Measurements from ENCODE around the gene LRRC58.

GRCh38 chr3:120289636-120290035 is 59.5 kb downstream of the LRRC58 start:
- TF ChIP-seq CTCF (IDR thresholded peaks at IDR 0.05; ENCODE audit: extremely low read depth in 1 of 2, insufficient read depth in 1 of 2, low read depth in 1 of 2, low read length in 2 of 2) (no peak), MAX (IDR thresholded peaks at IDR 0.05; ENCODE audit: insufficient read depth, insufficient read length) (no peak), POLR2A (IDR thresholded peaks at IDR 0.05; ENCODE audit: low read depth, low read length) (no peak), POLR2AphosphoS5 (IDR thresholded peaks at IDR 0.05; ENCODE audit: insufficient read depth, low read depth, low read length) (no peak), JUN (IDR thresholded peaks at IDR 0.05; ENCODE audit: borderline replicate concordance, insufficient read depth, insufficient read length, low read depth) (no peak), EZH2 (IDR thresholded peaks at IDR 0.05; ENCODE audit: borderline replicate concordance, low read depth, low read length, severe bottlenecking) (no peak)
